Activated gamma-delta T cell treated with Interleukin-2 at 50 U/mL for 16 hours (primary cell): ENCODE results near the gene PDYN.
"Not testable (repeated sequence)": the region's sequence is repeated elsewhere in the genome, so short reads cannot be mapped to it uniquely, and the experiment has no call there.

ENCODE experiments used
- DNase-seq: peaks from one replicate; pipeline ENCODE4 v3.0.0-alpha.2; 2020

The PDYN gene

GRCh38 chr20:1993986-1994385 lies at the start of gene PDYN:
PDYN (minus strand) TSS chr20:1994058; CDS start chr20:1983084, 10,974 bp downstream.
- DNase-seq: no peak

DNA sequence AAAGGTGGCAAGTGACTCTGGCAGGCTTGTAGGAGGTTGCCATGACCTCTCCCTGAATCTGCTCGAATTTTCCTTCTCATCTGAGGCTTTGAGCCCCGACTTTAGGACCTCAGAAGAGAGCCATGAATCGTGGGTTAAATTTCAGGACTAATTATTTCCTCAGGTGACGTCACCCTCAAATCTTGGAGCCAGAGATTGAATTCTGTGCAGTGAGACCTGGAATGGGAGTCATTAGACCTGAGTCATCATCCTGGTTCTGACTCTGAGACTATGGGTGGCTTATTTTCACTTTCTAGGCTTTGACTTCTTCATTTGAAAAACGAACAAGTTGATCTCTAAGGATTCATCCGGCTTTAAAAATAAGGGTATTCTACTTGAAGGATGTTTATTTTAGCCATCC lies 48.5 kb upstream of the PDYN start:
- DNase-seq: no peak

GRCh38 chr20:2038161-2038560 lies 44.3 kb upstream of the PDYN start:
- no peak for DNase-seq

DNA sequence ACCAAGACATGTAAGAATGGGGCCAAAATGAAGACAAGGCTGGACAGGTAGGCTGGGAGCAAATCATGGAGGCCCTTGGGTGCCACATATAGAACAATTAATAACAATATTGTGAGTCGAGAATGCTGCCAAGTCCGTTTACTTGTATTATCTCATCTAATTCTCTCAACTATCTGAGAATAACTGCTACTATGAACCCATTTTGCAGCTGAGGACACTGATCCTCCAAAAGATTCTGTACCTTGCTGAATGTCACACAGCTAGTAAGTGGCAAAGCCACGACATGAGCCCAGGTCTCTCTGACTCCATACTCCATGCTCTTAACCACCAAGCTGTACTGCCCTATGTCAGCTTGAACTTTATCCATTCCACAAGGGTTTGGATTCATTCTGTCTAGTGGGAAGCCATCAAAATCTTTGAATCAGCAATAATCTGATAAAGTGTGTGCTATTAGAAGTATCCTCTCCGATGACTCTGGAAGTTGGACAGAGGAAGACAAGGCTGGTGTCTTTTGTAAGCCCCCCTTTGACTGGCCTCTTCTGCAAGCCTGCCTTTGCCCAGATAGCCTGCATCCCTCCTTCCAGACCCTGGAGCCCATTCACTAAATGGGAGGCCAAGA lies 43.5 kb upstream of the PDYN start:
- DNase-seq: no peak

DNA sequence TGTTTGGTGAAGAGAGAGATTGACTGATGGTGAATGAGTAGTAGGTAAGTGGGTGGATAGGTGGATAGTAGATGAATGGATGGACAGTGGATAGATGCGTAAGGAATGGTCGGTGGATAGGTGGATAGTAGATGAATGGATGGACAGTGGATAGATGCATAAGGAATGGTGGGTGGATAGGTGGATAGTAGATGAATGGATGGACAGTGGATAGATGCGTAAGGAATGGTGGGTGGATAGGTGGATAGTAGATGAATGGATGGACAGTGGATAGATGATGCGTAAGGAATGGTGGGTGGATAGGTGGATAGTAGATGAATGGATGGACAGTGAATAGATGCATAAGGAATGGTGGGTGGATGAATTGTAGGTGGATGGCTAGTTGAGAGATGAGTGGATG lies 42.5 kb upstream of the PDYN start:
- not testable (repeated sequence) for DNase-seq

- no peak for DNase-seq
Observed at GRCh38 chr20:2032168-2032567, 38.3 kb upstream of the PDYN start.

- no peak for DNase-seq
Observed at GRCh38 chr20:2026514-2026913, 32.7 kb upstream of the PDYN start.

- no peak for DNase-seq
Observed at GRCh38 chr20:2026004-2026403, 32.1 kb upstream of the PDYN start.

DNA sequence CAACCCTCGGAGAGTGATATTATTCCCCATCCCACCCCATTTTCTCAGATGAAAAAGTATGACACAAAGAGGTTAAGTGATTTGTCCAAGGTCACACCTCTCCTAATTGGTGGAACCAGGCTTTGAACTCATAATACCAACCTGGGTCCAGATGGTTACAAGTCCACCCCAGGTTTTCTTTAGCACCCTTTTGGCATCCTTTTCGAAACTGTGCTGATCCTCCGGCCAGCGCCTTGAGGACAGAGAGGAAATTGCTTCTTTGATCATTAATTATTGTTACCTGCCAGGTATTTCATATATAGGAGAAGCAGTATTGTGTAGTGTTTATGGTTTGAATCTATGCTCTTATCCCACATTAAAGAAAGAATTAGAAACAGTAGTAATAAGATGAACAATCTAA lies 29.3 kb upstream of the PDYN start:
- DNase-seq: no peak

GRCh38 chr20:2022163-2022562 lies 28.3 kb upstream of the PDYN start:
- no peak for DNase-seq

GRCh38 chr20:2010533-2010932 lies 16.7 kb upstream of the PDYN start:
- no peak for DNase-seq

DNA sequence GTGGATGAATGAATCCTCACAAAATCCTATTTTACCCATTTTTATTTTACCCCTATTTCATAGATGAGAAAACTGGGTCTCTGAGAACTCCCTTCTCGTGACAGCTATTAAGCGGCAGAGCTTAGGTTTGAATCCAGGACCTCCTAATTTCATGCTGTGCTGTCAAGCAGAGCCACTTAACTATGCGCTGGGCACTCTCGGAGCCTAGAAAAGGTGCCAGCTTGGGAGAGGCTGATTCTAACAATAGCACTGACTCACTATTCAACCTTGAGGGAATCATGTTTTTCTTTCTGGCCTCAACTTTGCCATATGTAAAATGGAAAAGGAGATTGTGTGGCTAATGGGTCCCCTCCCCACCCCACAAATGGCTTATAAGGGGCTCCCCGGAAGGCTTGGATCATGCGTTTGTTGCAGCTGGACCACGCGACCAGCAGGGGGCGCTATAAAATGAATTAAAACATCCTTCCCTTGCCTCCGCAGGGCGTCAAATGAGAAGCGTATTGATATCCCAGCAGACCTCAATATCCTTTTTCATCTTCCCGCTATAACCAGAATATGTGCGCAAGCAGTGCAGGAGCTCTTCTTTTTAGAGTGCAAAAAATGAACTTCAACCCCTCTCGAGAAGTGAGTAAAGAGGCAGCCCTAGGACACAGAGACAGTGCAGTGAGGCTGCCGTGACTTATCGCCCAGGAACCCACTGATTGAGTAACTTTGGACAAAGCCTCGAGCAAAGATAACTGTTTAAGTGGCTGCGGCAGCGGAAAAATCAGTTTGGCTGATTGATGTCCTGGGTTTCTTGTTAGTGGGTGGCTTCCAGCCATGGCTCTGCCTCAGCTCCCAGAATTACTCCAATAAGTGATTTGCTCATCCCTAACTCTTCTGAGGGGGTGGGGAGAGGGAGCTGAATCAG lies 12.8 kb upstream of the PDYN start:
- DNase-seq: peak; percentile 11

- peak; percentile 50 for DNase-seq
Observed at GRCh38 chr20:2005831-2006426, 12.1 kb upstream of the PDYN start.

- DNase-seq: no peak
Observed at GRCh38 chr20:2005359-2005758, 11.5 kb upstream of the PDYN start.

DNA sequence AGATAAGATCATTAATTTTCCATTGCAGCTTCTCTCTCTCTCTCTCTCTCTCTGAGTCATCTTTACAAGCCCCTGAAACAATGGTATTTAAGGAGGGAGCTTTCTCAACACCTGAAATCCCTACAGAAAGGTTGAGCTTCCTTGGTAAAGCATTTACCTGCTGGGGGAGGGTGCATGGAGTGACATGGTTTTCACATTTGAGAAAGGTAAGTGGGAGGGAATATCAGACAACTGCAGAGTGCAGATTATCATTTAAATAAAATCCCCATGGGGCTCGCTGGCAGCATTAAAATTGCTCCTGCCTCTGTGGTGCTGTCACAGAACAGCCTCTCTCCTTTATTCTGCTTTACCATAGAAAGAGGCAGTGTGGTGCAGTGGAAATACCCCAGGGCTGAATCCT lies 10.3 kb upstream of the PDYN start:
- DNase-seq: no peak

DNA sequence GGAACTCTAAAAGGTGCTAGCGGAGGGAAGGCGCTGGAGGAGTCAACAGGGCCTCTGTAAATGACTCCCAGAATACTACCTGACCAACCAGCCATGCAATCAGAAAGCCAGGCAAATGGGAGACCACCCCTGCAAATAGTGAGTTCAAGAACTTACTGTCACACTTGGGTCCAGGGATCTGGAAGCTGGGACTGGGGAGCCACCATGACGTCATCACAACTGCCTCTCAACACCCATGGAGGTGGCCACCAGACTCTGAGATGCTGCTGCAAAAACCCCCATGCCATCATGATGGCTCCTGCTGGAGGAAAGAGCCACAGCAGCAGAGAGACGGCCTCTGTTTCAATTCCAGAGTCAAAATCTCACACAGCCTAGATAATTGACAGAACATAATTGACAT lies 8.5 kb upstream of the PDYN start:
- no peak for DNase-seq

GRCh38 chr20:2001119-2001518 lies 7.3 kb upstream of the PDYN start:
- DNase-seq: no peak

DNA sequence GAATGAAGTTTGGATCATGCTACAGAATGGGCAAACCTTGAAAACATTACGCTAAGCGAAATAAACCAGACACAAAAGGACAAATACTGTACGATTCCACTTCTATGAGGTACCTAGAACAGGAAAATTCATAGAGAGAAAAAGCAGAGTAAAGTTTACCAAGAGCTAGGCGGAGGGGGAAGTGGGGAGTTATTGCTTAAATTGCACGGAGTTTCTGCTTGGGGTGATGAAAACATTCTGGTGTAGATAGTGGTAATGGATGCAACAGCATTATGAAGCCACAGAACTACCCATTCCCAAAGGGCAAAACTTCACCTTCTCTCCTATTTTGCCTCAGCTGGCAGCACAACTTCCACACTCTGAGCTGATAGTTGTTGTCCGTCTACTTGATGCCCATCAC lies 6.4 kb upstream of the PDYN start:
- no peak for DNase-seq

GRCh38 chr20:1998715-1999114 lies 4.9 kb upstream of the PDYN start:
- no peak for DNase-seq

- DNase-seq: no peak
Observed at GRCh38 chr20:1998193-1998520, 4.3 kb upstream of the PDYN start.

GRCh38 chr20:1997483-1998192 lies 3.8 kb upstream of the PDYN start:
- no peak for DNase-seq

- DNase-seq: no peak
Observed at GRCh38 chr20:1995531-1996310, 1.9 kb upstream of the PDYN start.

DNA sequence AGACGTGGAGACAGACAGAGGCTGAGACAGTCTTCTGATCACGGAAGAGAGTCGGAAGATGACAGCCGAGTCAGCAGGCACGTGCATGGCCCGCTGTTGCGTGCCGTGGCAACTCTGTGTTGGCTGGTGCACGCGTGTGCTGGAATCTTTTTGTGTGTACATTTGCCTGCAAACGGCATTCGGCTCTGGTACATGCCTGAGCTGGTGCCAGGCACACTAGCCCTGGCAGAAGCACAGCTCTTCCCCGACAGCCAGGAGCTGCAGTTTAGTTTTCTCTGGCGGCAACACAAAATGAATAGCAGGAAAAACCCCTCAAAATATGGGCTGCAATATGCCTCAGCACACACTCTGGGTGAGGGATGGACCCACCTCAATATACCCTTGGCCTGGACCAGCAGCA lies 769 bp upstream of the PDYN start:
- no peak for DNase-seq
